HCT116 (cell line): ENCODE measurements around the gene RRAD.

ENCODE experiments used
- CBX3 ChIP-seq: IDR thresholded peaks from 2 replicates; pipeline ENCODE4 v1.6.1; 2012; ENCODE audit warnings: low read depth
- POLR2A ChIP-seq: IDR thresholded peaks from 2 replicates; pipeline ENCODE4 v1.7.0; 2011; ENCODE audit warnings: borderline replicate concordance; ENCODE audit not compliant: insufficient read depth, insufficient read length; ENCODE audit errors: extremely low read depth
- POLR2AphosphoS5 ChIP-seq: IDR thresholded peaks from 2 replicates; pipeline ENCODE4 v1.6.1; 2011; ENCODE audit warnings: mild to moderate bottlenecking, low read depth, low read length, moderate library complexity
- SIN3A ChIP-seq: IDR thresholded peaks from 2 replicates; pipeline ENCODE4 v1.6.1; 2012; ENCODE audit warnings: low read depth
- TF ChIP-seq, protein P1 (sequence below): IDR thresholded peaks from 2 replicates; pipeline ENCODE4 v1.6.1; 2012; ENCODE audit warnings: low read depth
- TF ChIP-seq, protein P2 (sequence below), 3 experiments: fragments of 200-600 bp in 1 of 3; sonication (generic) in 1 of 3; IDR thresholded peaks in 2 of 3; conservative IDR thresholded peaks in 1 of 3; 2 replicates each; pipeline ENCODE4 v1.5.1; 2012 to 2017; ENCODE audit warnings: low read depth in 2 of 3, low read length in 2 of 3, antibody characterized with exemption in 1 of 3, borderline replicate concordance in 1 of 3, control low read depth in 1 of 3, mild to moderate bottlenecking in 1 of 3, mixed read lengths in 1 of 3, mixed run types in 1 of 3, moderate library complexity in 1 of 3; ENCODE audit not compliant: insufficient read depth in 1 of 3

DNA sequence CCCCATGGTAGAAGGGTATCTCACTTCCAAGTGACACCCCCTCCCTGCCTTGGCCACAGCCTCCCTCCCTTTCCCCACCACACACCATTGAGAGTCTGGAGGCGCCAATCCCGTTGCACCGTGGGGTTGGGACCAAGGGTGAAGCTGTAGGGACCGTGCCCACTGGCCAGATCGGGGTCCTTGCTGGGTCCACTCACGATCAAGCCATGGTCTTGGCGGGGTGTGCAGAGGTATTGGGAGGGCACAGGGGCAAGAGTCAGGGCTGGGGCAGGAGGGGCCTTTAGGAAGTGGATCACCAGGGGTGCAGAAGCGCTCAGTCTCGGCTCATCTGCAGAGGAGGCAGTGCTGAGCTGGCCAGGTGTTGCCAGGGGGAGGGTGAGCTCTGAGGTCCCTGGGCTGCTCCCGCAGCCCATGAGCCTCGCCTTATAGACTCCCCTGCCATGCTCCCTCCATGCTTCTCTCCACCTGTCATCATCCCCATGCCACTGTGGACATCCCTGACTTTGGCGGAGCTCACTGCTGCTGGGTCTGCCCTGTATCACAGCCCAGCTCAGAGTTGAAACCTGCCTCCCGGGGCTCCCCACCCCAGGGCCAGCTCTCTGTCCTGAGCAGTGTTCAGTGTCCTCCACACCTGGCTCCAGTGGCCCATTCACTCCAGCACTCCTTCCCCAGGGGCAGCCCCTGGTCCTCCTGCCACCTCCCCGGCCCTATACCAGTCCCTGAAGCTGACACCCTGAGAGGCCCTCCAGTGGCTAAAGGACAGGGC is 15.0 kb downstream of the RRAD start:
- TF ChIP-seq, protein P1, sequence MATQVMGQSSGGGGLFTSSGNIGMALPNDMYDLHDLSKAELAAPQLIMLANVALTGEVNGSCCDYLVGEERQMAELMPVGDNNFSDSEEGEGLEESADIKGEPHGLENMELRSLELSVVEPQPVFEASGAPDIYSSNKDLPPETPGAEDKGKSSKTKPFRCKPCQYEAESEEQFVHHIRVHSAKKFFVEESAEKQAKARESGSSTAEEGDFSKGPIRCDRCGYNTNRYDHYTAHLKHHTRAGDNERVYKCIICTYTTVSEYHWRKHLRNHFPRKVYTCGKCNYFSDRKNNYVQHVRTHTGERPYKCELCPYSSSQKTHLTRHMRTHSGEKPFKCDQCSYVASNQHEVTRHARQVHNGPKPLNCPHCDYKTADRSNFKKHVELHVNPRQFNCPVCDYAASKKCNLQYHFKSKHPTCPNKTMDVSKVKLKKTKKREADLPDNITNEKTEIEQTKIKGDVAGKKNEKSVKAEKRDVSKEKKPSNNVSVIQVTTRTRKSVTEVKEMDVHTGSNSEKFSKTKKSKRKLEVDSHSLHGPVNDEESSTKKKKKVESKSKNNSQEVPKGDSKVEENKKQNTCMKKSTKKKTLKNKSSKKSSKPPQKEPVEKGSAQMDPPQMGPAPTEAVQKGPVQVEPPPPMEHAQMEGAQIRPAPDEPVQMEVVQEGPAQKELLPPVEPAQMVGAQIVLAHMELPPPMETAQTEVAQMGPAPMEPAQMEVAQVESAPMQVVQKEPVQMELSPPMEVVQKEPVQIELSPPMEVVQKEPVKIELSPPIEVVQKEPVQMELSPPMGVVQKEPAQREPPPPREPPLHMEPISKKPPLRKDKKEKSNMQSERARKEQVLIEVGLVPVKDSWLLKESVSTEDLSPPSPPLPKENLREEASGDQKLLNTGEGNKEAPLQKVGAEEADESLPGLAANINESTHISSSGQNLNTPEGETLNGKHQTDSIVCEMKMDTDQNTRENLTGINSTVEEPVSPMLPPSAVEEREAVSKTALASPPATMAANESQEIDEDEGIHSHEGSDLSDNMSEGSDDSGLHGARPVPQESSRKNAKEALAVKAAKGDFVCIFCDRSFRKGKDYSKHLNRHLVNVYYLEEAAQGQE = no peak
- TF ChIP-seq POLR2AphosphoS5 (no peak), CBX3 (no peak), SIN3A (no peak), POLR2A (no peak)
- TF ChIP-seq, protein P2, sequence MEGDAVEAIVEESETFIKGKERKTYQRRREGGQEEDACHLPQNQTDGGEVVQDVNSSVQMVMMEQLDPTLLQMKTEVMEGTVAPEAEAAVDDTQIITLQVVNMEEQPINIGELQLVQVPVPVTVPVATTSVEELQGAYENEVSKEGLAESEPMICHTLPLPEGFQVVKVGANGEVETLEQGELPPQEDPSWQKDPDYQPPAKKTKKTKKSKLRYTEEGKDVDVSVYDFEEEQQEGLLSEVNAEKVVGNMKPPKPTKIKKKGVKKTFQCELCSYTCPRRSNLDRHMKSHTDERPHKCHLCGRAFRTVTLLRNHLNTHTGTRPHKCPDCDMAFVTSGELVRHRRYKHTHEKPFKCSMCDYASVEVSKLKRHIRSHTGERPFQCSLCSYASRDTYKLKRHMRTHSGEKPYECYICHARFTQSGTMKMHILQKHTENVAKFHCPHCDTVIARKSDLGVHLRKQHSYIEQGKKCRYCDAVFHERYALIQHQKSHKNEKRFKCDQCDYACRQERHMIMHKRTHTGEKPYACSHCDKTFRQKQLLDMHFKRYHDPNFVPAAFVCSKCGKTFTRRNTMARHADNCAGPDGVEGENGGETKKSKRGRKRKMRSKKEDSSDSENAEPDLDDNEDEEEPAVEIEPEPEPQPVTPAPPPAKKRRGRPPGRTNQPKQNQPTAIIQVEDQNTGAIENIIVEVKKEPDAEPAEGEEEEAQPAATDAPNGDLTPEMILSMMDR (IDR thresholded peaks at IDR 0.05 in 2 of 3, conservative IDR thresholded peaks at IDR 0.05 in 1 of 3; ENCODE audit: borderline replicate concordance in 1 of 3, insufficient read depth in 1 of 3, low read depth in 2 of 3, low read length in 2 of 3) = no peak
